Caco-2 (cell line): ENCODE data around the gene PTGES2. TPM values are rescaled to one million over a fixed set of nuclear protein-coding genes. Genes with fewer than 3 reads are reported as not detected.

ENCODE experiments used
- BruUV-seq: library from RNA; stranded (reverse); fragments of 400-500 nt; replicated peaks from 2 replicates; lab custom pipeline; 2021; lab: Mats Ljungman, UMichigan
- CTCF ChIA-PET: fragments of 300-600 bp; sonication (Branson Sonifier 250); formaldehyde crosslinking; loops from one replicate; lab custom pipeline; 2022; ENCODE audit warnings: antibody characterized with exemption; lab: Charles Lee
- POLR2A ChIA-PET: fragments of 300-600 bp; sonication (Branson Sonifier 250); formaldehyde crosslinking; loops from one replicate; lab custom pipeline; 2022; ENCODE audit warnings: antibody characterized with exemption; lab: Charles Lee
- DNase-seq, 2 experiments: peaks; one replicate each; pipeline versions ENCODE4 v3.0.0 to v3.0.0-alpha.2; 2020 to 2022
- H3K27me3 ChIP-seq: replicated peaks from 2 replicates; pipeline ENCODE4 v1.6.0; 2011; ENCODE audit warnings: low read length; ENCODE audit not compliant: control insufficient read depth, insufficient read depth
- H3K36me3 ChIP-seq: 2 replicates; pipeline ENCODE4 v1.5.1; 2011; ENCODE audit warnings: low read length; ENCODE audit not compliant: control insufficient read depth, insufficient read depth
- H3K4me1 ChIP-seq: fragments of 250-450 bp; sonication (Bioruptor Pico); 2 replicates; pipeline ENCODE4 v1.5.1; 2020; ENCODE audit warnings: mild to moderate bottlenecking
- H3K4me3 ChIP-seq: 2 replicates; pipeline ENCODE4 v1.5.1; 2011; ENCODE audit warnings: low read depth, mild to moderate bottlenecking, control low read depth, low read length
- H3K9me3 ChIP-seq: fragments of 250-450 bp; sonication (Bioruptor Pico); 2 replicates; pipeline ENCODE4 v1.5.1; 2020; ENCODE audit warnings: mild to moderate bottlenecking, moderate library complexity
- H3K27ac Mint-ChIP-seq: one replicate; pipeline ENCODE4 v1.8.0; 2022; ENCODE audit warnings: mixed read lengths; ENCODE audit not compliant: unreplicated experiment
- H3K27me3 Mint-ChIP-seq: one replicate; pipeline ENCODE4 v1.8.0; 2022; ENCODE audit warnings: mixed read lengths; ENCODE audit not compliant: insufficient read depth, unreplicated experiment
- H3K36me3 Mint-ChIP-seq: one replicate; pipeline ENCODE4 v1.8.0; 2022; ENCODE audit warnings: mild to moderate bottlenecking, mixed read lengths; ENCODE audit not compliant: insufficient read depth, unreplicated experiment
- H3K4me1 Mint-ChIP-seq: one replicate; pipeline ENCODE4 v1.8.0; 2022; ENCODE audit warnings: low read depth, mixed read lengths; ENCODE audit not compliant: unreplicated experiment
- H3K4me3 Mint-ChIP-seq: one replicate; pipeline ENCODE4 v1.8.0; 2022; ENCODE audit warnings: mild to moderate bottlenecking, moderate library complexity, mixed read lengths; ENCODE audit not compliant: unreplicated experiment
- H3K9me3 Mint-ChIP-seq: one replicate; pipeline ENCODE4 v1.8.0; 2022; ENCODE audit warnings: mixed read lengths; ENCODE audit not compliant: unreplicated experiment
- intact Hi-C: fragments of 100-400 bp; cut with micrococcal nuclease; formaldehyde crosslinking; loops from one replicate; pipeline ENCODE4 v1.10.0; 2022; ENCODE audit not compliant: unreplicated experiment
- total RNA-seq: library from RNA; stranded (reverse); gene quantifications from 2 replicates; pipeline ENCODE4 v1.2.3, GENCODE V29; 2022
- TF ChIP-seq, protein P1 (sequence below), 2 experiments: fragments of 200-600 bp in 1 of 2; IDR thresholded peaks; 1 replicate in 1 of 2; 2 replicates in 1 of 2; pipeline versions ENCODE4 v1.5.1 to v1.8.0; 2011 to 2022; ENCODE audit warnings: antibody characterized with exemption in 1 of 2, control low read depth in 1 of 2, inconsistent platforms in 1 of 2, low read depth in 1 of 2, low read length in 1 of 2, mild to moderate bottlenecking in 1 of 2, moderate library complexity in 1 of 2; ENCODE audit not compliant: insufficient read depth in 1 of 2, severe bottlenecking in 1 of 2, unreplicated experiment in 1 of 2

Gene PTGES2
- total RNA-seq, 1 experiment from 2014 or later, result 123 TPM

GRCh38 chr9:128106940-128107467, 20.5 kb downstream of the PTGES2 start:
- Histone ChIP-seq H3K9me3 (no peaks in the 10 kb centered on the region), H3K4me1 (peaks cover 16% of the 10 kb centered on the region), H3K4me3 (no peak overlapping the region), H3K36me3 (peaks cover 6% of the 10 kb centered on the region), H3K27me3 (no peaks in the 10 kb centered on the region)
- TF ChIP-seq, protein P1, sequence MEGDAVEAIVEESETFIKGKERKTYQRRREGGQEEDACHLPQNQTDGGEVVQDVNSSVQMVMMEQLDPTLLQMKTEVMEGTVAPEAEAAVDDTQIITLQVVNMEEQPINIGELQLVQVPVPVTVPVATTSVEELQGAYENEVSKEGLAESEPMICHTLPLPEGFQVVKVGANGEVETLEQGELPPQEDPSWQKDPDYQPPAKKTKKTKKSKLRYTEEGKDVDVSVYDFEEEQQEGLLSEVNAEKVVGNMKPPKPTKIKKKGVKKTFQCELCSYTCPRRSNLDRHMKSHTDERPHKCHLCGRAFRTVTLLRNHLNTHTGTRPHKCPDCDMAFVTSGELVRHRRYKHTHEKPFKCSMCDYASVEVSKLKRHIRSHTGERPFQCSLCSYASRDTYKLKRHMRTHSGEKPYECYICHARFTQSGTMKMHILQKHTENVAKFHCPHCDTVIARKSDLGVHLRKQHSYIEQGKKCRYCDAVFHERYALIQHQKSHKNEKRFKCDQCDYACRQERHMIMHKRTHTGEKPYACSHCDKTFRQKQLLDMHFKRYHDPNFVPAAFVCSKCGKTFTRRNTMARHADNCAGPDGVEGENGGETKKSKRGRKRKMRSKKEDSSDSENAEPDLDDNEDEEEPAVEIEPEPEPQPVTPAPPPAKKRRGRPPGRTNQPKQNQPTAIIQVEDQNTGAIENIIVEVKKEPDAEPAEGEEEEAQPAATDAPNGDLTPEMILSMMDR (IDR thresholded peaks at IDR 0.05; ENCODE audit: insufficient read depth in 1 of 2, low read depth in 1 of 2, low read length in 1 of 2, severe bottlenecking in 1 of 2, unreplicated experiment in 1 of 2), result no peak
- no peaks in the 10 kb centered on the region for H3K9me3 Mint-ChIP-seq
- peak in 1 of 2 experiments; percentile 32 for DNase-seq
- peaks cover 99% of the 10 kb centered on the region for H3K36me3 Mint-ChIP-seq
- no peak overlapping the region for H3K27ac Mint-ChIP-seq
- BruUV-seq, result no TSS peak
- POLR2A ChIA-PET, result interaction anchor here (0.6 kb wide), 2 partner anchors 61 to 238 kb away, joined by 3 read pairs; no protein-coding TSS in a partner anchor
- peaks cover 18% of the 10 kb centered on the region for H3K4me1 Mint-ChIP-seq
- CTCF ChIA-PET, result no interaction called here
- H3K4me3 Mint-ChIP-seq, result no peak overlapping the region
- no peaks in the 10 kb centered on the region for H3K27me3 Mint-ChIP-seq
- intact Hi-C loops, result no loop called here

DNA sequence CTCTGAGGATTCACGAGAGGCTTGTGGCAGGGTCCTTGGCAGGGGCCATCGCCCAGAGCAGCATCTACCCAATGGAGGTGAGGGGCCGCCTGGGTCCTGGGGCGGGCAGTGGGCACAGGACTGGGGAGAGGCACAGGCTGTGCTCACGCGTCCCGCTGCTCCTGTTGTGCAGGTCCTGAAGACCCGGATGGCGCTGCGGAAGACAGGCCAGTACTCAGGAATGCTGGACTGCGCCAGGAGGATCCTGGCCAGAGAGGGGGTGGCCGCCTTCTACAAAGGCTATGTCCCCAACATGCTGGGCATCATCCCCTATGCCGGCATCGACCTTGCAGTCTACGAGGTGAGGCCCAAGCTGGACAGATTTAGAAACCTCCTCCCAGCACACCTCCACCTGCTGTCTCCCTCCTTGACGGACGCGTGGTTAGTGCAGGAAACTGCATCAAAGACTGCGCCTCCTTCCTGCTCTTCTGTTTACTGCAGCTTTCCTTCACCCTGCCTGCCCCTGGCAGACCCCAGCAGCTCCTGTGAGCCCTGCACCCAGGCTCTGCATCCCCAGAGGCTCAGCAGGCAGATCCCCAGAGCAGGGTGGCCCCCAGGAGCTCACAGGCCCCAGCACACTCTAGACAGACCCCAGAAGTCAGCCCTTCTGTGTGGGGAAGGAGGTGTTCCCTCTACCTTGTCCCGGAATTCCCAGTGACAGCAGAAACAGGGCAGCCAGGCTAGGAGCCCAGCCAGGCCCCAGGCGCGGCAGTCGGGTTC, 21.2 kb downstream of the PTGES2 start:
- Histone ChIP-seq H3K4me3 (no peak overlapping the region), H3K36me3 (peaks cover 6% of the 10 kb centered on the region), H3K27me3 (no peaks in the 10 kb centered on the region), H3K4me1 (peaks cover 16% of the 10 kb centered on the region), H3K9me3 (no peaks in the 10 kb centered on the region)
- BruUV-seq, result no TSS peak
- ChIA-PET CTCF (interaction anchor here (1.8 kb wide), 1 partner anchor 10 kb away, joined by 4 read pairs; no protein-coding TSS in a partner anchor), POLR2A (interaction anchor here (0.6 kb wide), 1 partner anchor 60 kb away, joined by 3 read pairs; no protein-coding TSS in a partner anchor)
- H3K9me3 Mint-ChIP-seq, result no peaks in the 10 kb centered on the region
- peaks cover 18% of the 10 kb centered on the region for H3K4me1 Mint-ChIP-seq
- TF ChIP-seq, protein P1 (IDR thresholded peaks at IDR 0.05; ENCODE audit: insufficient read depth in 1 of 2, low read depth in 1 of 2, low read length in 1 of 2, severe bottlenecking in 1 of 2, unreplicated experiment in 1 of 2), result peak in 1 of 2 experiments; percentile 11
- DNase-seq, result peak in 1 of 2 experiments; percentile 35
- intact Hi-C loops, result no loop called here
- H3K27ac Mint-ChIP-seq, result no peak overlapping the region
- H3K4me3 Mint-ChIP-seq, result no peak overlapping the region
- H3K27me3 Mint-ChIP-seq, result no peaks in the 10 kb centered on the region
- peaks cover 99% of the 10 kb centered on the region for H3K36me3 Mint-ChIP-seq

GRCh38 chr9:128105538-128106175, 21.9 kb downstream of the PTGES2 start:
- Histone ChIP-seq H3K4me3 (no peak overlapping the region), H3K4me1 (peaks cover 16% of the 10 kb centered on the region), H3K27me3 (no peaks in the 10 kb centered on the region), H3K36me3 (peaks cover 8% of the 10 kb centered on the region), H3K9me3 (no peaks in the 10 kb centered on the region)
- Mint-ChIP-seq H3K9me3 (no peaks in the 10 kb centered on the region), H3K27me3 (no peaks in the 10 kb centered on the region), H3K27ac (no peak overlapping the region), H3K36me3 (peaks cover 99% of the 10 kb centered on the region), H3K4me1 (peaks cover 18% of the 10 kb centered on the region), H3K4me3 (no peak overlapping the region)
- BruUV-seq, result no TSS peak
- intact Hi-C loops, result no loop called here
- ChIA-PET CTCF (interaction anchor here (0.6 to 1.8 kb wide), 2 partner anchors 11 to 1271 kb away, joined by 3 to 4 read pairs; no protein-coding TSS in a partner anchor), POLR2A (interaction anchor here (1.2 kb wide), 1 partner anchor 11 kb away, joined by 3 read pairs; no protein-coding TSS in a partner anchor)
- TF ChIP-seq, protein P1 (IDR thresholded peaks at IDR 0.05; ENCODE audit: insufficient read depth in 1 of 2, low read depth in 1 of 2, low read length in 1 of 2, severe bottlenecking in 1 of 2, unreplicated experiment in 1 of 2), result no peak
- DNase-seq, result no peak
